Measurements from ENCODE around the gene LPA.
"Not testable (repeated sequence)": the region's sequence is repeated elsewhere in the genome, so short reads cannot be mapped to it uniquely, and the experiment has no call there.

LPA gene, protein sequence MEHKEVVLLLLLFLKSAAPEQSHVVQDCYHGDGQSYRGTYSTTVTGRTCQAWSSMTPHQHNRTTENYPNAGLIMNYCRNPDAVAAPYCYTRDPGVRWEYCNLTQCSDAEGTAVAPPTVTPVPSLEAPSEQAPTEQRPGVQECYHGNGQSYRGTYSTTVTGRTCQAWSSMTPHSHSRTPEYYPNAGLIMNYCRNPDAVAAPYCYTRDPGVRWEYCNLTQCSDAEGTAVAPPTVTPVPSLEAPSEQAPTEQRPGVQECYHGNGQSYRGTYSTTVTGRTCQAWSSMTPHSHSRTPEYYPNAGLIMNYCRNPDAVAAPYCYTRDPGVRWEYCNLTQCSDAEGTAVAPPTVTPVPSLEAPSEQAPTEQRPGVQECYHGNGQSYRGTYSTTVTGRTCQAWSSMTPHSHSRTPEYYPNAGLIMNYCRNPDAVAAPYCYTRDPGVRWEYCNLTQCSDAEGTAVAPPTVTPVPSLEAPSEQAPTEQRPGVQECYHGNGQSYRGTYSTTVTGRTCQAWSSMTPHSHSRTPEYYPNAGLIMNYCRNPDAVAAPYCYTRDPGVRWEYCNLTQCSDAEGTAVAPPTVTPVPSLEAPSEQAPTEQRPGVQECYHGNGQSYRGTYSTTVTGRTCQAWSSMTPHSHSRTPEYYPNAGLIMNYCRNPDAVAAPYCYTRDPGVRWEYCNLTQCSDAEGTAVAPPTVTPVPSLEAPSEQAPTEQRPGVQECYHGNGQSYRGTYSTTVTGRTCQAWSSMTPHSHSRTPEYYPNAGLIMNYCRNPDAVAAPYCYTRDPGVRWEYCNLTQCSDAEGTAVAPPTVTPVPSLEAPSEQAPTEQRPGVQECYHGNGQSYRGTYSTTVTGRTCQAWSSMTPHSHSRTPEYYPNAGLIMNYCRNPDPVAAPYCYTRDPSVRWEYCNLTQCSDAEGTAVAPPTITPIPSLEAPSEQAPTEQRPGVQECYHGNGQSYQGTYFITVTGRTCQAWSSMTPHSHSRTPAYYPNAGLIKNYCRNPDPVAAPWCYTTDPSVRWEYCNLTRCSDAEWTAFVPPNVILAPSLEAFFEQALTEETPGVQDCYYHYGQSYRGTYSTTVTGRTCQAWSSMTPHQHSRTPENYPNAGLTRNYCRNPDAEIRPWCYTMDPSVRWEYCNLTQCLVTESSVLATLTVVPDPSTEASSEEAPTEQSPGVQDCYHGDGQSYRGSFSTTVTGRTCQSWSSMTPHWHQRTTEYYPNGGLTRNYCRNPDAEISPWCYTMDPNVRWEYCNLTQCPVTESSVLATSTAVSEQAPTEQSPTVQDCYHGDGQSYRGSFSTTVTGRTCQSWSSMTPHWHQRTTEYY (N-terminal part only)

DNA sequence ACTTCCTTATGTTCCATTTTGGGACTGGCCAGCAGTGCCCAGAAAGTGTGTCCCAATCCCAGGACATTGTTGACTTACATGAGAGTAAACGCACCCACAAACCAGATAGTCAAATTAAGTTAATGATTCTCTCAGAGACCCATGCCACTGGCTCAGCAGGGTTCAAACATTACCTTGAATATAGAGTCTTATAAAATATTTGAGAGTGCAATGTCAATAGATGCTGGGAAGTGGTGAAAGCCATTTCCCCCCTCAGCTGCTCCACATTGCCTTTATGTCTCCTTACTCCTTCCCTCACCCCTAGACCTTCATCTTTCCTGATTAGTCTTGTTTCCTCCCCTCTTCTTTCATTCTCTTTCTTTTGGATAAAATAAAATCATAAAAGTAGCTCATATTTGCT, at the start of gene LPA:
Gene LPA (minus strand): TSS at position 78 of the 400 bp plus-strand sequence. CDS start 61 bp downstream, at position 17.
- not testable (repeated sequence) for FAIRE-seq

DNA sequence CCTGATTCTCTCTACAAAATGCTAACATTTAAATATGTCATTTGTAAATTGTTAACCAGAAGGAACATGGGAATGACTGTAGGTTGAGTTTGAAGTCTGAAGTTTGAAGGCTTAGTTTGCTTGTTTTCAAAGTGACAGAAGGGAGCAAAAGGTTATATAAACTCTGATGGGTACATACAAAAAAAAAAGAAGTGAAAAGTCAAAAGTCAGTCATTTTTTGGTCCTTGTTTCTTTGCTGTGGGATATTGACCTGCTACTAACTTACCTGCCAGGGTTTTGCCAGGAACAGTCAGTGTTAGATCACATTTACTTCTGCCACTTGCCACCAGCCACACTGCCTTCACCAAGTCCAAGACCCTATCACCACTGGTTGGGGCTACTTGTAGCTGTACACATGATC, 44.9 kb upstream of the LPA start:
- not testable (repeated sequence) for FAIRE-seq

DNA sequence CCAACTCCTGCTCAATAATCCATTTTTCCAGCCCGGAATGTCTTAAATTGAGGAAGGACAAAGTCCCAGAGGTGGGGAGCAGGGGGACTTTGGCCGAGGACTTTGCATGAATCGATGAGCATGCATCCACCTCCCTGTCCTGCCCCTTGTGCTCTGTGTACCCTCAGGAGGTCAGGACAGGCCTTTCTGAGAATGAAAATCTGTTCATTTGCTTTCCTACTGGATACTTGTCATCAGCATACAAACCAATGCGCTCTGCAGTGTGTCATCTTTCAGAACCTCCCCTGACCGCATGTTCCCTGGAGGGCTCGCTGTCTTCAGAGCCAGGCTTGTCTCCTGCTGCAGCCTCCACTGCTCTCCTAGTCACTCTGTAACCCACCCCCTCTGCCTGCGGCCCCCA, 40.6 kb upstream of the LPA start:
- not testable (repeated sequence) for FAIRE-seq

DNA sequence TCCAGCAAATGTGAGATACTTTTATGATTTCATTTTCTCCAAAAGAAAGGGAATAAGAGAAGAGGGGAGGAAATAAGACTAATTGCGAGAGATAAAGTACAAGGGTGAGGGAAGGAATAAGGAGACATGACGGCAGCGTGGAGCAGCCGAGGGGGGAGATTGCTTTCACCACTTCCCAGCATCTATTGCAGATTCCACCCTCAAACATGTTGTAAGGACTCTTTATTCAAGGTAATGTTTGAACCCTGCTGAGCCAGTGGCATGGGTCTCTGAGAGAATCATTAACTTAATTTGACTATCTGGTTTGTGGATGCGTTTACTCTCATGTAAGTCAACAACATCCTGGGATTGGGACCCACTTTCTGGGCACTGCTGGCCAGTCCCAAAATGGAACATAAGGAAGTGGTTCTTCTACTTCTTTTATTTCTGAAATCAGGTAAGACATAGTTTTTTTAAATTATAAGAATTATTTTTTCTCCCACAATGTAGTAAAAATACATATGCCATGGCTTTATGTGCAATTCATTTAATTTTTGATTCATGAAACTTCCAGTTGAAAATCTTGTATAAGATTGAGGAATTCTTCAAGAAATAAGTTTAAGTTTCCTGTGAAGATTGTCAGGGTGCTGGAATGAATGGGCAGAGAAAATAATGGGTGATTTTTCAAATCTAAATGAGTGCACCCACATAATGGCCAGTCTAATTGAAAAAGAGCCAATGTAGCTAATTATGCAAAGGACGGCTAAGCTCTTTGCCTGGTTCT, 38.0 kb upstream of the LPA start, which contains the start of gene PLG:
Gene PLG (plus strand): TSS at position 327 of the 763 bp plus-strand sequence. CDS start 61 bp downstream, at position 388.
- FAIRE-seq = not testable (repeated sequence)

DNA sequence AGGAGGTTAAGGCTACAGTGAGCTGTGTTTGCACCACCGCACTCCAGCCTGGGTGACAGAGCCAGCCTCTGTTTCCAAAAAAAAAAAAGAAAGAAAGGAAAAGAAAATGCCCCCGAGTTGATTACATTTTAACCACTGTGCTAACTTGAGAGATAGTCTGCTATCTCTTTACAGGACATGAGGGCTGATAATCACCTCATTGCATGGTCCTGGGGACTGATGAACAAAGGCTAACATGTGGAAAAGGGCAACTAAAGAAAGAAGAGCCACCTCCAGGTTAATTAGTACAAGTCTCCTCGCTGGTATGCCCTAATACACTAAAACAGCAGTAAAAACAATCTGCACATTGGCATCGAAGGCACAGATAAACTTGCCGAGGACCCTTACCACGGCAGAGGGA, 33.8 kb upstream of the LPA start:
- FAIRE-seq = no peak

DNA sequence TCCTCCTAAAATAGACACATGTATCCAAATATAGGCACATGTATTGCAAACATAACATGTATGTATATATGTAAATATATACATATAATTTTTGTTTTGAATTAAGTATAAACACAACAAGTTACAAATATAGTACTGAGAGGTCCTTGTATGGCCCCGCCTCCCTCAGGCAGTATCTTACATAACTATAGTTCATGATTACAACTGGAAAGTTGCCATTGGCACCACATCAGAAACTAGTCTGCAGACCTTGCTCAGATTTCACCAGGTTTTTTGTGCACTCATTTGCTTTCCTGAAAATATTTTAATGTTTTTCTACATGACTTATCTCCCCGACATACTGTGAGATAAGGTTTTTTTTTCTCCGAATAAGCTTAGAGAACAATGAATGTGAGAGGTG, 32.8 kb upstream of the LPA start:
- not testable (repeated sequence) for FAIRE-seq

DNA sequence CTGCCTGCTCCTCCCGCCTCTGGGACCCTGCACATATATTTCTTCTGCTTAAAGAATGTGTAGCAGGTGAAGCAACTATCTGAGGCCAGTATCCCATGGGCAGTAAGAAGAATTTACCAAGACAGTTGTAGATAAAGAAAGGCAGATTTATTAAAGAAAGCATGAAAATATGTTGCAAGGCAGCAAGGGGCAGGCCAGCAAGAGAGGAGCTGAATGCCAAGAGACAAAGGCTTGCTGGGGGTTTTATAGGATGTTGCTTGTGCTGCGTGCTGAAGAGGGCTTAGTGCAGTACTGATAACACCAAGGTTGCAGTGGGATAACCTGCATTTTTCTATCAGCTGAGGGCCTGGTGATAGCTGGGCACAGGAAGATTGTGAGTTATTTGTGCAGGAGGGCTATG, 31.5 kb upstream of the LPA start:
- FAIRE-seq = not testable (repeated sequence)

DNA sequence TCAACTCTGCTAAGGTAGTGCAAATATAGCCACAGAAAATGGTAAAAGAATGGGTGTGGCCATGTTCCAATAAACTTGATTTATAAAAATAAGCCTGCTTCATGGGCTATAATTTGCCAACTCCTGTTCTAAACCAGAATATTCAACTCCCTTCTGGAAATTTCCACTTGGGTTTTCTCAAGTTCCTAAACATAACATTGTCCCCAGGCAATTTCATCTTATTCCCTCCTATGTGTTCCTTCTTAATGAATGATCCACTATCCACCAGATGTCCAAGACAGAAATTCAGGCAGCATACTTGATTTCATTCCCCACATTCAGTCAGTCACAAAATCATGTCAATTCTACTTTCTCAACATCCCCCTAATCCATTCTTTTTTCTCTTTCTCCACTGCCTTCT, 30.9 kb upstream of the LPA start:
- FAIRE-seq = not testable (repeated sequence)

DNA sequence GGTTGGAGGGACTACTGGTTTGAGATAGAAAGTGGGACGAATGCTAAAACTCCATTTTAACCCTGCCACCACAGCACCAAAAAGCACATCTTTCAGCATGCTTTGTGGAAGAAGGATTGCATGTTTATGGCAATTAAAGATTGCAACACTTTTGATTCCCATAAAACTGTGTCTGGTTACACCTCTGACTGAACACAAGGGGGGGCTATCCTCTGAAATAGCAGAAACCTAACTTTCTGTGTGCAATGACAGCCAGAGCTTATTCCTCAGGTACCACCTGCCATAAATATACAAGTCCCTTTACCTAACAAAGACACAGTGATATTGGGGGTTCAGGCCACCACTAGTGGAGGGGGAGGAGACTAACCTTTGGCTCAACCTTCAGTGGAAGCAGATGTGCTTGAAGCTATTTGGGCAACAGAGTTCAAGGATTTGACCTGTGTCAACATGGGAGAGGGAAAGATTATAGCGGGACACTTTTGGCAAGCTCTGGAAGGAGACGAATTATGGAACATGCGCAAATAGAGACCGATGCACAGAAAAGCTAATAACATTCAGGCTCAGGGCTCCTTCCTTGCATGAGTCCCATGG, 28.4 kb upstream of the LPA start:
- FAIRE-seq = no peak

DNA sequence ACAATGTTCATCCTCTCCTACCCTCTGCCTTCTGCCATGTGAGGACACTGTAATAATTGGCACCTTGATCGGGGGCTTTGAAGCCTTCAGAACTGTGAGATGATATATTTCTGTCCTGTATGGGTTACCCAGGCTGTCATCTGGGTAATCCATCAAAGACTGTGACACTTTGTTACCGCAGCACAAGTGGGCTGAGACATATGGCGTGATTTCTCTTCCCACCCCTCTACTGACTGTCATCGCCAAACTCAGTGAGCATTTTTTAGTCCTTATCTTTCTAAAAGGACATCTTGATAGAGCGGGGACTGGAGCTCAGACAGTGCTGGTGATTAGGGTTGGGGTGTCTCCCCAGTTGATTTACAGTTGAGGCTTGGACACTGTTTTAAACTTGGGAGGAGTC, 27.5 kb upstream of the LPA start:
- FAIRE-seq = no peak

DNA sequence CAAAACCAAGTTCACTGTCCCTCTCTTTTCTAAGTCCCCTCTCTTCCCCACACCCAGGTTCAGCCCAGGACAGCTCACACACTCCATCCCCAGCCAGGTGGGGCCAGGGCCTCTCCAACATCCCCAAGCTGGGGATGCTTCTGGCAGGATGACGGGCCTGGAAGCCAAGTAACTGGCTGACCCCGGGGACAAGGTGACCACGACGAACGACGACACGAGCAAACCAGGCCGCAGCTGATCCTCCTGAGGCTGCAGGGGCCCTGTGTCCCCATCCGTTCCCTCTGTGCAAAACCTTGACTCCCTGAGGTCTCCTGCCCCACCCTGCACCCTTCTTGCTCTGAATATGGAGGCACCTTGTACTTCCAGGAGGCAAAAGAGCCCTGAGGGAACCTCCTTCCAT, 26.4 kb upstream of the LPA start:
- FAIRE-seq = no peak

DNA sequence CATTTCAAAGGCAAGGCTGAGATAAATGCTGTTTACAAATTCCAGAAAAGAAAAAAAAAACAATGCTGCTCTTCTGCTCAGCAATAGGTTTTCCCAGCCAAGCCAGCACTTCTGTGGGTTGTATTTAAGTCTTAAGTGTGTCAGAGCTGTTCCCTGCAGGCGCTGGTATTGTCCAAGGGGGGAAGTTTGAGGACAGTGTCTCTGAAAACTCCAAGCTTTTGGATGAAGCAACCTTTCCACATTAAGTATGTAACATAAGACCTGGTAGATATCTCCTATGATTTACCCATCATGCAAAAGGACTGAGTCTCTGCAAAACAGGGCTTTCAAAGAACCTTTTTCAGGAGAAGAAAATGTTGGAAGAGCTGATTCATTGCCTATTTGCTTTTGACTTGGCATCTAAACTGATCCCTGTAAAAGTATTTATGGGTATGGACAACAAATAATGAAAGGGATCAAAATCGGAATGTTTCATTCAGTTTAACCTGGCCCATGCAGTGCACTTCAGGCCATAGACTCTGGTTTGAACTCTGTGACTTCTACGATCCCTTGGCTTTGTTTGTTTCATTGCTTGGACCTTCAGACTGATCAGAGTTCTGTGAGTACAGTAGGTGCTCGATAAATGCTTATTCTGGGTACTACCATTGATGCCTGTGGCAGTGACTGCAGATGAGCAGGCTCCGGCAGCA, 21.8 kb upstream of the LPA start:
- no peak for FAIRE-seq

DNA sequence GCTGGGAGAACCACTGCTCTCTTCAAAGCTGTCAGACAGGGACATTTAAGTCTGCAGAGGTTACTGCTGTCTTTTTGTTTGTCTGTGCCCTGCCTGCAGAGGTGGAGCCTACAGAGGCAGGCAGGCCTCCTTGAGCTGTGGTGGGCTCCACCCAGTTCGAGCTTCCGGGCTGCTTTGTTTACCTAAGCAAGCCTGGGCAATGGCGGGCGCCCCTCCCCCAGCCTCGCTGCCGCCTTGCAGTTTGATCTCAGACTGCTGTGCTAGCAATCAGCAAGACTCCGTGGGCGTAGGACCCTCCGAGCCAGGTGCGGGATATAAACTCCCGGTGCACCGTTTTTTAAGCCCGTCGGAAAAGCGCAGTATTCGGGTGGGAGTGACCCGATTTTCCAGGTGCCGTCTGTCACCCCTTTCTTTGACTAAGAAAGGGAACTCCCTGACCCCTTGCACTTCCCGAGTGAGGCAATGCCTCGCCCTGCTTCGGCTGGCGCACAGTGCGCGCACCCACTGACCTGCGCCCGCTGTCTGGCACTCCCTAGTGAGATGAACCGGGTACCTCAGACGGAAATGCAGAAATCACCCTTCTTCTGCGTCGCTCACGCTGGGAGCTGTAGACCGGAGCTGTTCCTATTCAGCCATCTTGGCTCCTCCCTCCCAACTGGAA, 21.2 kb upstream of the LPA start:
- not testable (repeated sequence) for FAIRE-seq

DNA sequence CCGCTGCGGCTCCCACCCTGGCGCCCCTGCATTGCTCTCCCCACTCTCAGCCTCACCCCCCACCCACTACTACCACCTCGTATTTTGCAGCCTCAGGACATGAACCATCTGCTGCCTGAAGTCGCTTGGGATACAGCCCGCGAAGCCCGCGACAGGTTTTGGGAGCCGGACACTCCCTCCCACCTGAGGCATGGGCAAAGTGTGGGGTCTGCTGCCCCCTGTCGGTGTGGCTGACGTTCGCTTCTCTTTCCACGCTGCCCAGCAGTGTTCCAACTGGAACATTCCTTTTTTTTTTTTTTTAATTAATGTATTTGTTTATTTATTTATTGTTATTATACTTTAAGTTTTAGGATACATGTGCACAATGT, 15.3 kb upstream of the LPA start:
- FAIRE-seq = no peak

DNA sequence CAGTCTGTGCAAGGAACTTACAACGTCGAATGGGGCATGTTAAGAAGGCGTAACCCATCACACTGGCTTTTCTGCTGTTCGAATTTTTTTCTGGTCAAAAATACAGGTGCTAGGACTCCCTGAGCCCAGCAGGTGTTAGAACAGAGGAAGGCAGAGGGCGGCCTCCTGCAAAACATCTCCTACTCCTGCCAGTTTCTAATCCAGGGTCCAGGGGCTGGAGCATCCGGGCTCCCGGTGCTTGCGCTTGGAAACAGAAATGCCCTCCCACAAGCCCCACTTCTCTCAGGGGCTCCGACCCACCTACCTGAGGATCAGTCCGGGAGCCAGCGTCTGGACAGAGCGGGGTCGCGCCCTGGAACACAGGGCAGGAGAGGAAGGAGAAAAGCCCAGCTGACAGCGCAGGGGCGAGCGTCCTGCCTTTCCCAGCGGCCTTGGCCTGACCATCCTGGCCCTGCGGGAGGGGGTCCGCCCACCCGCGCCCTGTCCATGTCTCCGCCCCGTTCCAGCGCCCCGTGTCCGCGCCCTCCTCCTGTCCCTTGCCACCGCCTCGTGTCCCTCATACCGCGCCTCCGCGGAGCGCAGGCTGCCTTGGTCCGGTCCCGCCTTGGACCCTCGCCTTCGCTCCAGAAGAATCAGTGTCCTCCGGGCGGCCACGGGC, 14.8 kb upstream of the LPA start:
- FAIRE-seq = no peak

DNA sequence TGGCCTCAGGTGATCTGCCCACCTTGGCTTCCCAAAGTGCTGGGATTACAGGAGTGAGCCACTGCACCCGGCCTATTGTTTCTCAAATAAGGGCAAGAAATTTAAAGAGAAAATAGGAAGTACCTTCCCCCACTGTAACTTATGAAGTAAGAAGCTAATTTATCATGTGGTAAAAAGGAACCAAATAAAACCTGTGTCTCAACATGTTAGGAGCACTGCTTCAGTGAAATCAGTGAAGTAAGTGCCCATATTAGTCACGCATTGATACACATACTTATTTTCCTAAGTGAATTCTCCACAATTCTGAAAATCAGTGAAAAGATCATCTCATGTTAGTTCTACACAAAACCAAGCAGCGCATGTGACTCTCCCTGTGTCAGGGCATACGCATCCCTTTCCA, 14.2 kb upstream of the LPA start:
- FAIRE-seq = no peak

DNA sequence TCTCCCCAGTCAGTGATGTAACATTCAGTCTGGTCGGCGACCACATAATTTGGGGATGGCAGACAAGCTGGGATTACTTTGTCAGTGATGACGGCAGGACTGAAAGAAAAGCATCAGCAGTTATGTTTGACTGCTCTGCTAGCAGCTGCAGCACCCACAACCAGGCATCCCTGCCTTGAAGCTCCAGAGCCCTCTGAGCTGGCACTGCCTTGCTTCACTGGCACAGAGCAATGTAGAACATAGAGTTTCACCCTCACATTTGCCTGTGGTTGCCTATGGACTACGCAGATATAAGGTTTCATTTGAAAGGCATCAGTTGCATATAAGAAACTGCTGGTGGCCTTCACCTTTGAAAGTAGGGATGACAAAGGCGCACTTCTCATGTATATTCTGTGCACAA, 12.3 kb upstream of the LPA start:
- not testable (repeated sequence) for FAIRE-seq

DNA sequence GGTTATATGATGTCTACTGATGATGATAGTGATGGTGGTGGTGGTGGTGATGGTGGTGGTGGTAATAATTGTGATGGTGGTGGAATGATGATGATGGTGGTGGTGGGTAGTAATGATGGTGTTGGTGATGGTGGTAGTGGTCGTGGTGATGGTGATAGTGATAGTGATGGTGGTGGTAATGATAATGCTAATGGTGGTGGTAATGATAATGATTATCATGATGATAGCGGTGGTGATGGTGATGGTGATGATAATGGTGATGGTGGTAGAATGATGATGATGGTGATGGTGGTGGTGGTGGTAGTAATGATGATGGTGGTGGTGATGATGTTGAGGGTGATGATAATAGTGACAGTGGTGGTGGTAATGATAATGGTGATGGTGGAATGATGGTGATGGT, 4.5 kb upstream of the LPA start:
- FAIRE-seq = no peak

DNA sequence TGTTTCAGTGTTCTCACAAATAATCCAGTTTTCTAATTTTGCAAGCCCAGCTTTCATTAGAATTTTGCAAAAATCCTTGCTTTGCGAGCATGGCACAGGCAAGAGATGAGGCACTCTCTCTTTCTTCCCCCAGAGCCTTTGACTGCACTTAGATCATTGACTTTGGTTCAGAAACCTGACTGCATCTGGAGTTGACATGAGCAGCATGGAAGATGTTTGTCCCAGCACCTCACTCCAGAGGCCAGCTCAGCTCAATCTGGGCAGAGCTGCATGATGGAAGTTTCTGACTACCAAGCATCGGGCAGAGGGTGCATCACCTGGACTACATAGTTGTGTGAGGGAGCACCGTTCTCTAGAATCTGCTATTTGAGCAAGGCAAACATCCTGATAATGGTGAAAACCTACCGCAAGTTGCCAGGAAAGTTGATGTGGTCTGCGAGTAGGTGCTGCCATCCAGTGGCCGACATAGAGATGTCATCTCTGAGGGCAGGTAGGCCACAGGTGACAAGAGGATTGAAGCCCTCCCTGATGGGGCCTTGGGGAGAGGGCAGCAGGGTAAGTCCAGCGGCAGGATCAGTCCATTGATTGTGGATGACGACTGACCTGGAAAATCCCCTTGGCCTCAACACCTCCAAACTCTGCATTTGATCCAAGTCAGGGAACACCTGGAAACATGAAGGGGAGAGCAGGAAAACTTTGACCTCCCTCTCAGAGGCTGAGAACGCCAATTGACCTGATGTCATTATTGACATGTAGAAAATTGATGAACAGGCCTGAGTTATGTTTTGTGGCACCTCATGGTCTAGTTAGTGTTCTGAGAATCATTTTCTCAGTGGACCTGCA, 3.8 kb upstream of the LPA start:
- no peak for FAIRE-seq
